PC-9 (cell line): ENCODE measurements around the gene ABTB2. TPM values are rescaled to one million over a fixed set of nuclear protein-coding genes. Genes with fewer than 3 reads are reported as not detected.

ENCODE experiments used
- BruUV-seq: library from RNA; stranded (reverse); fragments of 400-500 nt; replicated peaks from 2 replicates; lab custom pipeline; 2021; lab: Mats Ljungman, UMichigan
- CTCF ChIA-PET: fragments of 300-600 bp; sonication (Branson Sonifier 250); formaldehyde crosslinking; loops from one replicate; lab custom pipeline; 2022; ENCODE audit warnings: antibody characterized with exemption; lab: Charles Lee
- POLR2A ChIA-PET: fragments of 300-600 bp; sonication (Branson Sonifier 250); formaldehyde crosslinking; loops from one replicate; lab custom pipeline; 2022; ENCODE audit warnings: antibody characterized with exemption; ENCODE audit not compliant: unreplicated experiment; lab: Charles Lee
- DNase-seq, 2 experiments: peaks; one replicate each; pipeline versions ENCODE4 v3.0.0 to v3.0.0-alpha.2; 2015 to 2022; ENCODE audit warnings: mixed read lengths in 1 of 2
- H2AFZ ChIP-seq: fragments of 200-600 bp; sonication (generic); 2 replicates; pipeline ENCODE4 v1.8.1; 2017; ENCODE audit warnings: antibody characterized with exemption
- H3F3A ChIP-seq: fragments of 200-600 bp; sonication (generic); 2 replicates; pipeline ENCODE4 v1.8.1; 2017; ENCODE audit warnings: antibody characterized with exemption, mild to moderate bottlenecking, low read depth; ENCODE audit not compliant: insufficient read depth
- H3K27ac ChIP-seq: fragments of 200-600 bp; sonication (generic); 2 replicates; pipeline ENCODE4 v1.6.1; 2016; ENCODE audit warnings: mixed run types
- H3K27me3 ChIP-seq: fragments of 200-600 bp; sonication (generic); 2 replicates; pipeline ENCODE4 v1.6.1; 2016; ENCODE audit warnings: low read depth, mixed run types; ENCODE audit not compliant: insufficient read depth
- H3K36me3 ChIP-seq: fragments of 200-600 bp; sonication (generic); 2 replicates; pipeline ENCODE4 v1.6.1; 2016; ENCODE audit warnings: low read depth, mixed run types
- H3K4me1 ChIP-seq: fragments of 200-600 bp; sonication (generic); replicated peaks from 2 replicates; pipeline ENCODE4 v1.6.1; 2016; ENCODE audit warnings: mixed run types; ENCODE audit not compliant: insufficient read depth
- H3K4me2 ChIP-seq: fragments of 200-600 bp; sonication (generic); 2 replicates; pipeline ENCODE4 v1.6.1; 2017; ENCODE audit warnings: mixed run types
- H3K4me3 ChIP-seq: fragments of 200-600 bp; sonication (generic); 2 replicates; pipeline ENCODE4 v1.6.1; 2016; ENCODE audit warnings: mixed run types
- H3K79me2 ChIP-seq: fragments of 200-600 bp; sonication (generic); 2 replicates; pipeline ENCODE4 v1.6.1; 2017; ENCODE audit warnings: low read depth, mixed run types
- H3K9me2 ChIP-seq: fragments of 200-600 bp; sonication (generic); 2 replicates; pipeline ENCODE4 v1.8.1; 2017; ENCODE audit warnings: mild to moderate bottlenecking; ENCODE audit not compliant: insufficient read depth
- H3K9me3 ChIP-seq: fragments of 200-600 bp; sonication (generic); 2 replicates; pipeline ENCODE4 v1.8.1; 2016; ENCODE audit warnings: low read depth; ENCODE audit not compliant: insufficient read depth
- H4K20me1 ChIP-seq: fragments of 200-600 bp; sonication (generic); 2 replicates; pipeline ENCODE4 v1.8.1; 2017; ENCODE audit not compliant: insufficient read depth
- CTCF ChIP-seq: fragments of 200-600 bp; sonication (generic); conservative IDR thresholded peaks from 2 replicates; pipeline ENCODE4 v1.6.1; 2017; ENCODE audit warnings: mixed run types, antibody characterized with exemption, mild to moderate bottlenecking, moderate library complexity
- EZH2 ChIP-seq: fragments of 200-600 bp; sonication (generic); IDR thresholded peaks from 2 replicates; pipeline ENCODE4 v1.8.0; 2017; ENCODE audit warnings: antibody characterized with exemption, low read depth
- intact Hi-C: fragments of 100-400 bp; cut with micrococcal nuclease; formaldehyde crosslinking; loops from one replicate; pipeline ENCODE4 v1.10.0; 2022; ENCODE audit not compliant: unreplicated experiment
- total RNA-seq: library from RNA; stranded (reverse); gene quantifications from 2 replicates; pipeline ENCODE4 v1.2.3, GENCODE V29; 2021

The ABTB2 gene
- total RNA-seq, 1 experiment from 2014 or later, result 12.9 TPM

GRCh38 chr11:34149786-34150185, 208.0 kb downstream of the ABTB2 start:
- Histone ChIP-seq H3K27ac (no peak overlapping the region), H3K9me3 (no peaks in the 10 kb centered on the region), H3F3A (peaks cover 33% of the 10 kb centered on the region; the same call in 1 of the 2 replicates), H3K36me3 (peaks cover 33% of the 10 kb centered on the region; the same call in 1 of the 2 replicates), H3K79me2 (no peaks in the 10 kb centered on the region), H3K4me2 (no peak overlapping the region), H3K9me2 (no peaks in the 10 kb centered on the region), H2AFZ (no peak overlapping the region), H3K4me1 (no peaks in the 10 kb centered on the region), H4K20me1 (no peaks in the 10 kb centered on the region), H3K27me3 (no peaks in the 10 kb centered on the region), H3K4me3 (no peak overlapping the region)
- ChIA-PET CTCF (no interaction called here), POLR2A (no interaction called here)
- DNase-seq, result peak in 1 of 2 experiments; percentile 33
- no peak for TF ChIP-seq EZH2
- 0 out of 2 replicates have a peak, but pooled peaks have one; percentile 49 for TF ChIP-seq CTCF
- BruUV-seq, result no TSS peak
- intact Hi-C loops, result loop anchor here (1.0 to 5.0 kb wide), 2 partner anchors 210 to 318 kb away; no protein-coding TSS in a partner anchor

- Histone ChIP-seq H2AFZ (no peak overlapping the region), H3K27me3 (no peaks in the 10 kb centered on the region), H4K20me1 (no peaks in the 10 kb centered on the region), H3K9me3 (no peaks in the 10 kb centered on the region), H3K4me1 (no peaks in the 10 kb centered on the region), H3K79me2 (no peaks in the 10 kb centered on the region), H3K27ac (no peak overlapping the region), H3K9me2 (no peaks in the 10 kb centered on the region), H3K4me2 (no peak overlapping the region), H3K36me3 (peaks cover 38% of the 10 kb centered on the region; the same call in 1 of the 2 replicates), H3K4me3 (no peak overlapping the region), H3F3A (peaks cover 33% of the 10 kb centered on the region; the same call in 1 of the 2 replicates)
- no peak for DNase-seq
- TF ChIP-seq CTCF (no peak), EZH2 (no peak)
- BruUV-seq, result no TSS peak
- intact Hi-C loops, result loop anchor here (5.0 kb wide), 1 partner anchor 318 kb away; no protein-coding TSS in a partner anchor
- ChIA-PET POLR2A (no interaction called here), CTCF (no interaction called here)
Observed at GRCh38 chr11:34149274-34149673, 208.5 kb downstream of the ABTB2 start.

GRCh38 chr11:34148504-34149165, 209.2 kb downstream of the ABTB2 start:
- Histone ChIP-seq H2AFZ (no peak overlapping the region), H4K20me1 (no peaks in the 10 kb centered on the region), H3K36me3 (peaks cover 39% of the 10 kb centered on the region; the same call in 1 of the 2 replicates), H3F3A (peaks cover 29% of the 10 kb centered on the region; the same call in 1 of the 2 replicates), H3K4me1 (no peaks in the 10 kb centered on the region), H3K27me3 (no peaks in the 10 kb centered on the region), H3K4me2 (no peak overlapping the region), H3K4me3 (no peak overlapping the region), H3K27ac (no peak overlapping the region), H3K9me3 (no peaks in the 10 kb centered on the region), H3K79me2 (no peaks in the 10 kb centered on the region), H3K9me2 (no peaks in the 10 kb centered on the region)
- ChIA-PET POLR2A (no interaction called here), CTCF (no interaction called here)
- intact Hi-C loops, result loop anchor here (5.0 kb wide), 1 partner anchor 319 kb away; no protein-coding TSS in a partner anchor
- no peak for DNase-seq
- no TSS peak for BruUV-seq
- TF ChIP-seq EZH2 (no peak), CTCF (no peak)
